ENCODE data around the gene ZNF418.
"Not testable (repeated sequence)": the region's sequence is repeated elsewhere in the genome, so short reads cannot be mapped to it uniquely, and the experiment has no call there.

The ZNF418 gene

DNA sequence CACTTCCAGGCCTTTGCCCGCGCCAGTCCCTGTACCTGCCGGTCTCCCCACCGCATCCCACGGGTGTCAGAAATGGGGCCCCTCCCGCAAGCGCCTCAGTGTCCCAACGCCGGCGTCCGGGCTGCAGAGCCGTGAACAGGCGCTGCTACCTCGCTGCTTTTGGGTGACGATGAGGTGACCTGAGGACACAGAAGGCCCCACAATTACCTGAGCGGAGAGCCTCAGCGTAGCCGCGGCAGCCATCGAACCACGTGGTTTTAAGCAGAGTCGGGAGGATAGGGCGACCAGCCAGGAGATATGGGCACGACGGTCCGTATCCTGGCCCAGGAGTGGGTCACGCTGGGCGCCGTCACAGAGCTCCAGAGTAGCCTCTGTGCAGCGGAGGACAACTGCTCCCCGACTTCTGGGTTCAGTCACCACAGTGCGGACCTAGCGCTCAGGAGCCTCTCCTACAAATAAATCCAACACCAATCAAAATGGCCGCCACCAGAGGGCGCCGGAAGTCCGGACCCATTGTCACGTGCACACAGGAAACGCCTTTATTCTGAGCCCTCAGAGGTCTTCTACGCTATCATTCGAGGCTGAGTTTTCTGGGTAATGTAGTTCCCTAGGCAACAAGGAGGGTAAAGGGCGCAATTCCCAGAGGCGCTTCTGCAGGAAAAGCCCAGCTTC, 46.5 kb downstream of the ZNF418 start, which contains the start of gene ZNF814:
ZNF814 (minus strand) TSS at position 478 of the 672 bp plus-strand sequence; CDS start at position 243, 235 bp downstream.
- no peak for DNase-seq

DNA sequence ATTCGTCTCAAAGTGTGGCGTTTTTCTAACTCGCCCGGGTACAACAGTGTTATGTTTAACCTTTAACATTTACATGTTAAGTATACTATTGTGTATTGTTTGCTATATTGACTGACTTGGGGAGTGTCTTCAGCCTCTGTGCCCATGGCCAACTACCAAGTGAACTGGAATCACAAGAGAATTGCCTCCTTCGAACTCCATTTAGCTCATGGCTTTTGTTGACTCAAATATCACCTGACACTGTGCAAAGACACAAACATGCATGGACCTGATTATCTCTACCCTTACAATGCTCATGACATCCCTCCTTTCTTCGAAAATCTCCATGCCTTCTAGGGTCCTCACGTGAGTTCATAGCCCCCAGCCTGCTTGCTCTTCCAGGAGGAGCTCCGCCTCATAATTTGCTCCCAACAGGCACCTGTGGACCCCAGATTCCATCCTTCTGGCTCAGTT, 47.1 kb downstream of the ZNF418 start:
- DNase-seq, result no peak

DNA sequence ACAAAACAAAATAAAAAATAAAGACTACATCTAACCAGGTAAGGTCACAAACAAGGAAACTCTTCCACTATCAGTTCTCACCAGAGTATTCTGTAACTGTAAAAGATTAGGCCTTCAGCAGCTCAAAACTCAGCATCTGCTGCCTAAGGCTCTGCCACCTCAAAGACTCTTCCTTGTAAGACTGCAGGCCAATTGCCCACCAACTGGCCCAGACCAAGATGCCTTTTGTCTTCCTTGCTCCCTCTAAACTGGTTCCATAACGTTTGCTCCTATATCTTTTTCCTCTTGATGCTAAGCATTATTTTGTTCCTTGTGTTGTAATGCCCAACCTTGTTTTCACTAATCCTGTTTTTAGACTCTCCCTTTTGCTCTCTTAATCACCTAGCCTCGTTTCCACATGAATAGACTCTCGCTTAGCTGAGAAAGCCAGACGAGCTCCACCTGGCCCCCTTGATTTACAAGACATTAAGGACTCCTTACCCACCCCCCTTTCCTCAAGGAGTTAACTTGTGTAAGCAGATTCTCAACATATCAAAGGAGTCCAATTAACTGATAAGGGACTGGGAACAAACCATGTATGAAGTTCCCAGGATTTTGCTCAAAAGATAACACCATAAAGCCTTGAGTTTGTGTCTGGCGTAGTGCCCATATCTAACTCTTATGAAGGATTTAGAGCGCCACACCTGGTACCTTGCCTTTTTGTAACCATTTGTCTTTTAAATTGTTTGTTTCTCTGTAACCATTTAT, 47.8 kb downstream of the ZNF418 start:
- DNase-seq, result no peak

DNA sequence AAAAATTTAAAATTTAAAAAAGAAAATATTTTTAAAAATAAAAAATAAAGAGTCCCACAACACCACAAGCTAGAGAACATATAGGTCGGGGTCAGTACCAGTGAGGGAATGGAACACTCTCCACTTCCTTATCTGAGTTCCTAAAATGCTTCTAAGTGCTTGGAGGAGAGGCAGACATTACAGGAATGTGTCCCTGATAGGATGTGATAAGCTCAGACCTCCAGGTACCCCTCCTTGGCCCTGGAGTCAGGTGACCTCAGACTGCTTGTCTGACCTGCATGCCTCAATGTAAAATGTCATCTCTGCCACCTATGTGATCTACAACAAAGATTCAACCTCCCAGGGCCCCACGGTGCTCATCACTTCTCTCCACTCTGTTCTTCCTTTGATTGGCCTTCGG, 49.2 kb downstream of the ZNF418 start:
- no peak for DNase-seq

DNA sequence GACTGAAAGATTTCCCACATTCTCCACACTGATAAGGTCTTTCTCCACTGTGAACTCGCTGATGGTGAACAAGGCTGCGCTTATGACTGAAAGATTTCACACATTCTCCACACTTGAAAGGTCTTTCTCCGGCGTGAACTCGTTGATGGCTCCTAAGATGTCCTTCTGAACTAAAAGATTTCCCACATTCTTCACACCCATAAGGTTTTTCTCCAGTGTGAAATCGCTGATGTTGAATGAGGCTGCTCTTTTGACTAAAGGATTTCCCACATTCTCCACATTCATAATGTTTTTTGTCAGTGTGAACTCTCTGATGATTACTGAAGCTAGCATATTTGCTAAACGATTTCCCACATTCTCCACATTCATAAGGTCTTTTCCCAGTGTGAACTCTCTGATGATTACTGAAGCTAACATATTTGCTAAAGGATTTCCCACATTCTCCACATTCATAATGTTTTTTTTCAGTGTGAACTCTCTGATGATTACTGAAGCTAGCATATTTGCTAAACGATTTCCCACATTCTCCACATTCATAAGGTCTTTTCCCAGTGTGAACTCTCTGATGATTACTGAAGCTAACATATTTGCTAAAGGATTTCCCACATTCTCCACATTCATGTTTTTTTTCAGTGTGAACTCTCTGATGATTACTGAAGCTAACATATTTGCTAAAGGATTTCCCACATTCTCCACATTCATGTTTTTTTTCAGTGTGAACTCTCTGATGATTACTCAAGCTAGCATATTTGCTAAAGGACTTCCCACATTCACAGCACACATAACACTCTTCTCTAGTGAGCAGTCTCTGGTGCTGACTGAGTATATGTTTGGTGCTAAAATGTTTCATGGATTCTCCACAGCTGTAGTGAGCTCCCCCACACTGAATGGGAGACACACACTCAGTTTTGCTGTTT, 61.1 kb downstream of the ZNF418 start:
- DNase-seq, result not testable (repeated sequence)

DNA sequence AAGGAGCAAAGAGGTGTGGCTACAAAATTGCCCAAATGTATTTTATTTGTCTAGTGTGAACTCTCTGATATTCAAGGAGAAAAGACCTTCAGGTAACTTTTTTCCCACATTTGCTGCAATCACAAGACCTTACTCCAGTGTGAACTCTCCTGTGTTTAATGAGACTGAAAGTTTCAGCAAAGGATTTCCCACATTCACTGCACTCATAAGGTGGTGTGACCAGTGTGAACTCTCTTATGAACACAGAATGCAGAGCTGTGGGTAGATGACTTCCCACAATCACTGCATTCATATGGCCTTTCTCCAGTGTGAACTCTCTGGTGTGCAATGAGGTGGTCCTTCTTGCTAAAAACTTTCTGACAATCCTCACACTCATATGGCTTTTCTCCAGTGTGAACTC, 62.8 kb downstream of the ZNF418 start:
- DNase-seq, result no peak

Data from NCI-H2171 (cell line).